HT-29 (cell line): Measurements from ENCODE around the gene KYNU. TPM values are rescaled to one million over a fixed set of nuclear protein-coding genes. Genes with fewer than 3 reads are reported as not detected.
"Not testable (repeated sequence)": the region's sequence is repeated elsewhere in the genome, so short reads cannot be mapped to it uniquely, and the experiment has no call there.

ENCODE experiments used
- DNase-seq: peaks from one replicate; pipeline ENCODE4 v3.0.0-alpha.2; 2015; ENCODE audit warnings: low spot score
- total RNA-seq: library from RNA; depleted of rRNA; stranded (reverse); fragments of >200 nt; shearing (Covaris generic); gene quantifications from 2 replicates; pipeline ENCODE4 v1.2.3, GENCODE V29; 2014

The KYNU gene
- total RNA-seq, 1 experiment from 2014 or later = 1.2 TPM

DNA sequence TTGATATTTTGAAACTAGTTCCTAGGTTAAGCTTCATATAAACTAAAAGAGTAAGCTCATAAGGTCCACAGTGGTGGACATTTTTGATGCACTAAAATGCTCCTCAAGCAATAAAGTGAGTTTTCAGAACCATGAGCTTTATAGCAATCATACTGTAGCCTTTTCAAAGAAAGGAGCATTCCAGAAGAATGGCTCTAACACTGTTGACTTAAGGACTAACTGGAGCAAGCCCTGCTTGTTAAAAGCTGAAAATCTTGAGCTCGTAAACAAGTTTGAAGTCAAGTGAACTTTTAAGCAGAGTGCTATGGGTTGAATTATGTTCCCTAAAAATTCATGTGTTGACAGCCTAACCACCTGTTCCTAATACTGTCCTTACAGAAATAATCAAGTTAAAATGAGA is 38.0 kb downstream of the KYNU start:
- peak; percentile 7 for DNase-seq

DNA sequence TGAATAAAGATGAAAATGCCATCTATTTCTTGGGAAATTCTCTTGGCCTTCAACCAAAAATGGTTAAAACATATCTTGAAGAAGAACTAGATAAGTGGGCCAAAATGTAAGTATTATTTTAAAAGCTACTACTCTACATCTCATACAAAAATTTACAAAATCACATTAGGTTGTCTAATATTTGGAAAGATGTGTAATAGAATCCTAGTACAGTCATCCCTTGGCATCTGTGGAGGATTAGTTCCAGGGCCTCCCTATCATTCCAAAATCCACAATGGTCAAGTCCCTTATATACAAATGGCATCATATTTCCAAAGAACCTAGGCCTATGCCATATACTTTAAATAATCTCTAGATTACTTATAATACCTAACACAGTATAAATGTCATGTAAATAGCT is 41.2 kb downstream of the KYNU start:
- DNase-seq = no peak

DNA sequence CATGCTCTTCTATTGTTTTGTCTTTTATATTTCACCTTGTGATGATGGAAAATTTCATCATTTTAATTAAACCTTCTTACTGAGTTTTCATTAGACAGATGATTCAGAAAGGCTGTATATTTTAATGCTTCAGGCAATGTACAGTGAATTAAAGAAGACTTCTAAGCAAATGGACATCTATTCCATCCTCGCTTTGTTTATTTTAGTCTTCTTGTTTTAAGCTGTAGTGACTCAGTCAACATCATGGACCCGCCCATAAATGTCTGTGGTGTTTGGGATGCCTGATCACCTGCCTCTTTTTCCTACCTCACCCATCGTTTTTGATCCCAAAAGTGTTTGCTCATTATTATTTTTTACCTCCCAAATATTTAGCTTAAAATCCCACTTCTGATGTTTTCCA is 43.1 kb downstream of the KYNU start:
- no peak for DNase-seq

DNA sequence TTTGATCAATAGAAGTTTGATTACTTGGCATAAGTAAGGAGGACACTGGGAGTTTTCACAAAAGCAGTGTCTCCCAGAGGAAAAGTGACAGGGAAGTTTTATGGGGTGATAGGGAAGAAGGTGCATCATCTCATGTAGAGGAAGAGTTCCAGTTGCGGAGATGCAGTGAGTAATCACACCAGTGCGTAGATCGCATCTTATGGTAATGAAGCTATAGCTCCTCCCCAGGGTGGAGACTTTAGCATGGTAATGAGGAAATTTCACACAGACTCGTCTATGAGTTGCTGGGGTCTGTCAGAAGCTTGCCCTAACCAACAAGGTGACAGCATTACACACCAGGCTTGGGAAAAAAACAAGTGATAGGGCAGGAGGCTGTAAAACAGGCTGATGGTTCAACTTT is 49.0 kb downstream of the KYNU start:
- no peak for DNase-seq

DNA sequence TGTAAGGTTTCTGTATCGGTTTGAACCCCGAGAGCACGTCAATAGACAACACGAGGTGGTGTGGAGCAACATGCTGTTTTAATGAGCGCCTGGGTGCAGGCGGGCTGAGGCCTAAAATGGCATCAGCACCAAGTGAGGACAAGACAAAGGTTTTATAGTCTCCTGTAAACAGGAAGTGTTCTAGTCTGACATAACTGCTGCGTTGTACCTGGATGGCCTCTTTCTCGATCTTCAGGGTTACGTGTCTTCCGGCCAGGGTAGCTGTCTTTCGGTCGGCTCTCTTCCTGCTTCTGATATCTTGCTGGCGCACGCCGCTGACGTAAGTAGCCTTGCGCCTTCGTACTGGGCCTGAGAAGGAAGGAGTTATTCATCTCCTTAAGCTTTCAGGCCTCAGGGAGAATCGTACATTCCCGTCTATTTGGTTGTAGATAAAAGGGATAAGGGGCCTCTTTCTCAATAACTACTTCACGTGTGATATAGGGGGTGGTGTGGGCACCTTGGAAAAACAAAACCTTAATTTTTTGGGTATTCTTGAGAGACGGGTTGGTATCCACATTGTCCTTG is 53.5 kb downstream of the KYNU start:
- no peak for DNase-seq

DNA sequence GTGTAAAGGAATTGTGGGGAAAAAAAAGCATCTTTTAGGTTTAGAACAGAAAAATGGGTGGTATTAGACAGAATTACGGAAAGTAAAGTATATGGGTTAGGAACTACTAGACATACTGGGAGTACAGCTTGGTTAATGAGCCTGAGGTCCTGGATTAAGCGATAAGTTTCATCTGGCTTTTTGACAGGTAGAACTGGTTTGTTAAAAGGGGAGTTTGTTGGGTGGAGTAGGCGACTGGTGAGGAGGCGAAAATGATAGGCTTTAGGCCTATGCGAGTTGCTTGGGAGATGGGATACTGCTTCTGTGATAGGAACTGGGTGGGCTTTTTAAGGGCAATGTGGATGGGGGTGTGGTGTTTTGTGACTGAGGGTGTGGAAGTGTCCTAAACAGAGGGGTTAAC is 56.5 kb downstream of the KYNU start:
- DNase-seq = no peak

DNA sequence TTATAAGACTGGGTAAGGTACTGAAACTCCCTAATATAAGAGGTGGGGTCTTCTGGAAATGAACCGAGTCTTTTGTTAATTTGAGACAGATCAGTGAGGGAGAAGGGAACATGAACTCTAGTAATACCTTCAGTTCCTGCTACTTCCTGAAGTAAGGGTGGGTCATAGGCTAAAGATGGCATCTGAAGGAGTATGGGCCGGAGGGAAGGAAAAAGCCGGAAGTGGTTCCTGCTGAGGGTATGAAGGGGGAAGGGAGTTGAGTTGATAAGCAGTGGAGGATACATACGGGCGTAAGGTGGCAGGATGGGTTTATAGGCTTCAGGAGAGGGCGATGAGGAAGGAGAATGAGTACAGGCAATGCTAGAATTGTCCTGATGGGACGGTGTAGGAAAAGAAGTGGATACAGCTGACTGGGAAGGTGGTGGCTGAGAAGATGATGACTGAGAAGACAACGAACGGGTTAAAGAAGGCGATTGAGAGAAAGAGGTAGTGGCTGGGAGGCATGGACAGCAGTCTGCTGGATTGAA is 58.2 kb downstream of the KYNU start:
- no peak for DNase-seq

DNA sequence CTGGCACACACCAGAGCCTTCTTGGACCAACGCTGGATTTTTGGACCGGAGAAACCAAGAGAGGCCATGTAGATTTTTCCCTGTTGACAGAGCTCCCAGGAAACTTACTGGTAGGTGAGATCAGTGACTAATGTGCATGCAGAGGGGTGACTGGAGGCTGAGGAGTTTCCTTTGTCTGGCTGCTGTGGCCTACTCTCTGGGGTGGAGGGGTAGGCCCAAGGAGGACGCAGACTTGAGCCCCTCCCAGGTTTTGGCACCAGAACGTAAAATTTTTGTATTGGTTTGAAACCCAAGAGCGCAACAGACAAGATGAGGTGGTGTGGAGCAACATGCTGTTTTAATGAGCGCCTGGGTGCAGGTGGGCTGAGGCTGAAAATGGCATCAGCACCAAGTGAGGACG is 59.2 kb downstream of the KYNU start:
- no peak for DNase-seq

DNA sequence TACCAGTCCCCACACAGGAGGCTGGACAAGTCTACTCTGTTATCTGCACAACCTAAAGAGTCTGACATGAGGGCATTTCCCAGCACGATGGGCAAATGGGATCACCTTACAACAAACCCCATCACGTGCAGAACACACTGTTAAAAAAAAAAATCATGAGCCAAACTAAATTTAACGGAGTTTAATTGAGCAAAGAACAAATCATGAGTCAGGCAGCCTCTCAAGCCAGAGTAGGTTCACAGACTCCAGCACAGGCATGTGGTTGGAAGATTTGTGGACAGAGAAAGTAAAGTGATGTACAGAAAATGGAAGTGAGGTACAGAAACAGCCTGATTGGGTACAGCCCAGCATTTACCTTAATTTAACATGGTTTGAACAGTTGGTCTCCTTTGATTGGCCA is 59.9 kb downstream of the KYNU start:
- DNase-seq = no peak

DNA sequence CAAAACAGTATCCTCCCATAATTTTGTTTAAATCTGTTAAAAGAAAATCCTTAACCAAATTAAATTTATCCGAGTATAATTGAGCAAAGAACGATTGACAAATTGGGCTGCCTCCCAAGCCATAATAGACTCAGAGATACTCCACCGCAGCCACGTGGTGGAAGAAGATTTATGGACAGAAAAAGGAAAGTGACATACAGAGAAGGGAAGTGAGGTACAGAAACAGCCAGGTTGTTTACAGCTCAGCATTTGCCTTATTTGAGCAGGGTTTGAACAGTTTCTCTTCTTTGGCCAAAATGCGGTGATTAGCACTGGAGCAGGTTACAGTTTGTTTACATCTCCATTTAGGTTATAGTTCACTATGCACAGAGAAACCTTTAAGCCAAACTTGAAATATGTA is 60.8 kb downstream of the KYNU start:
- DNase-seq = no peak

DNA sequence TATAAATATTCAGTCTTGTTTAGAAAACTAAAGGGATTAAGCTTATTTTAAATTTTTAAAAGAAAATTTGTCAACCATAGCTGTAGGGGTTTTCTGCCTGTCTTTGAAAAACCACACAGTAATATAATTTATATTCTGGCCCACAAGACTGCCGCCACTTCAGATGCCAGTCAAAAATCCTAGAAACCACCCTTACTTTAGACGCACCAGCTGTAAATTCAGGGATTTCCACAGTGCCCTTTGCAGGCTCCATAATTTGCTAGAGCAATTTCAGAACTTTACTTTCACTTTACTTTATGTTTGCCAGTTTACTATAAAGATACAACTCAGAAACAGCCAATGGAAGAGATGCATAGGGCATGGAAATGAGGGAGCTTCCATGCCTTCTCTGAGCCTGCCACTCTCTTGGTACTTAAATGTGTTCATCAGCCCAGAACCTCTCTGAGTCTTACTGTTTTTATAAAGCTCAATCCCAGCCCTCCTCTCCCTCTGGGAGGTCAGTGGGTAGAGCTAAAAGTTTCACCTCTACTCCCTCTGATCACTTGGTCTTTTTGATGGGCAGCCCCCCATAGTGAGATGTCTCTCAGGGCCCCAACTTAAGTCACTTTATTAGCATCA is 63.3 kb downstream of the KYNU start:
- no peak for DNase-seq

DNA sequence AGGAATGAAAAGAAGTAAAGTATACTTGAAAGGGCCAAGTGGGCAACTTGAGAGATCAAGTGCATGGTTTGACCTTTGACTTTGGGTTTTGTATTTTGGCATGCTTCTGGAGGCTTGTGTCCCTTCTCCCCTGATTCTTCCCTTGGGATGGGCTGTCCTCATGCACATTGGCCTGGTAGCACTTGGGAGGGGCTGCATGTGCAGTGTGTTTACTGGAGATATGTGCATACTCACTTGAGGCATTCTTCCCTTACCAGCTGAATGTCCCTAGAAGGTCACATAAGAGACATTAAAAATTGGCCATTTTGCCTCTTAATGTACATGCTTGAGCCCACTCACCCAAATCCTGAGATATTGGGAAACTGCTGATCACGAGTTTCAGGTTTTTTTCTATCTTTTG is 65.2 kb downstream of the KYNU start:
- no peak for DNase-seq

DNA sequence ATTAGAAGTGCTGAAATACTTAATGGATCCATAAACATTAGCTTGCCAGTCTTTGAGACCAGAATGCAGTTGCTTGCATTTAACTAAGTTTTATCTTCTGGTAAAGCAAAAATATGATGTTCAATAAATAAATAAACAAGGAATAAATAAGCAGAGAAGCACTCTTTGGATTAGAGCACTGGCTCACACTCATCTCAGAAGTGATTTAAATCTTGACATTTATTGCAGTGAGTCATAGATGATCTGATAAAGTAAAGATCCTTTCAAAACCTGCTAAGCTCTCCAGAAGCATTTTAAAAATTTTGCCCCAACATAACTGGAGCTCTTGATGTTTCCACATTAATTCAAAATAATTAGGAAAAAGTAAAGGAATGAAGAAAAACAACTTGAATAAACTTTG is 66.8 kb downstream of the KYNU start:
- DNase-seq = peak; percentile 79

DNA sequence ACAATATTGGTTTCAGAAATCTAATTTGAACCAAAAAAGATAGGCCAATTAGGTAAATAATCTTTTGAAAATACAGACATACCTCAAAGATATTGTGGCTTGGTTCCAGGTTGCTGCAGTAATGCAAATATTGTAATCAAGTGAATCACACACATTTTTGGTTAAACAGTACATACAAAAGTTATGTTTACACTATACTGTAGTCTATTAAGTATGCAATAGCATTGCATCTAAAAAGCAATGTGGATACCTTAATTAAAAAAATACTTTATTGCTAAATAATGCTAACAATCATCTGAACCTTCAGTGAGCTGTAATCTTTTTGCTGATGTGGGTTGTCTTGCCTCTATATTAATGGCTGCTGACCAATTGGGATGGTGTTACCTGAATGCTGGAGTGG is 67.3 kb downstream of the KYNU start:
- no peak for DNase-seq

DNA sequence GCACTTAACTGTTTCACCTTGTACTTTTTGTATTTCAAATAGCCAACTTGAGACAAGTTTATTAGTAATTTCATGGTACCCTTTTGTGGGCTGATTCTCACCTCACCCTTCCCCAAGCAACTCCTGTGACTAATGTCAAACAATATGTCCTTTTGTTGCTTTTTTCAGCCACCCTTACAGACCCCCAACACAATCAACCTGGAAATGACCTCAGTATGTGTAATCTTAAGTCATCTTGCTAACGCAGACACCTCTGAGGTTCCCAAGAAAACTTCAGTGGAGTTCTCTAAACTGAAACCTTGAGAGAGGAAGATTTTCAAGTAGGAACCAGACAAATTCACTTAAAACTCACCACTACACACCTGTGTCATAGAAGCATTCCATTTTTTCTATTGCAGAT is 69.5 kb downstream of the KYNU start:
- no peak for DNase-seq

DNA sequence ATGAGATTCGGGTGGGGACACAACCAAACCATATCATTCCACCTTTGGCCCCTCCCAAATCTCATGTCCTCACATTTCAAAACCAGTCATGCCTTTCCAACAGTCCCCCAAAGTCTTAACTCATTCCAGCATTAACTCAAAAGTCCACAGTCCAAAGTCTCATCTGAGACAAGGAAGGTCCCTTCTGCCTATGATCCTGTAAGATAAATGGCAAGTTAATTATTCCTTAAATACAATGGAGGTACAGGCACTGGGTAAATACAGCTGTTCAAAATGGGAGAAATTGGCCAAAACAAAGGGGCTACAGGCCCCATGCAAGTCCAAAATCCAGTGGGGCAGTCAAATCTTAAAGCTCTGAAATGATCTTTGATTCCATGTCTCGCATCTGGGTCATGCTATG is 71.3 kb downstream of the KYNU start:
- DNase-seq = not testable (repeated sequence)

DNA sequence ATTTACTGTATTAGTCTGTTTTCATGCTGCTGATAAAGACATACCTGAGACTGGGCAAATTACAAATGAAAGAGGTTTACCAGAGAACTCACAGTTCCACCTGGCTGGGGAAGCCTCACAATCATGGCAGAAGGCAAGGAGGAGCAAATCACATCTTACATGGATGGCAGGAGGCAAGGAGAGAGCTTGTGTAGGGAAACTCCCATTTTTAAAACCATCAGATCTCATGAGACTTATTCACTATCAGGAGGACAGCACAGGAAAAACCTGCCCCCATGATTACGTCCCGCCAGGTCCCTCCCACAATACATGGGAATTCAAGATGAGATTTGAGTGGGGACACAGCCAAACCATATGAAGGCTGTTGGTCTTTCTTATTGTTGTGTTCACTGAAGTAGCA is 72.9 kb downstream of the KYNU start:
- DNase-seq = not testable (repeated sequence)

DNA sequence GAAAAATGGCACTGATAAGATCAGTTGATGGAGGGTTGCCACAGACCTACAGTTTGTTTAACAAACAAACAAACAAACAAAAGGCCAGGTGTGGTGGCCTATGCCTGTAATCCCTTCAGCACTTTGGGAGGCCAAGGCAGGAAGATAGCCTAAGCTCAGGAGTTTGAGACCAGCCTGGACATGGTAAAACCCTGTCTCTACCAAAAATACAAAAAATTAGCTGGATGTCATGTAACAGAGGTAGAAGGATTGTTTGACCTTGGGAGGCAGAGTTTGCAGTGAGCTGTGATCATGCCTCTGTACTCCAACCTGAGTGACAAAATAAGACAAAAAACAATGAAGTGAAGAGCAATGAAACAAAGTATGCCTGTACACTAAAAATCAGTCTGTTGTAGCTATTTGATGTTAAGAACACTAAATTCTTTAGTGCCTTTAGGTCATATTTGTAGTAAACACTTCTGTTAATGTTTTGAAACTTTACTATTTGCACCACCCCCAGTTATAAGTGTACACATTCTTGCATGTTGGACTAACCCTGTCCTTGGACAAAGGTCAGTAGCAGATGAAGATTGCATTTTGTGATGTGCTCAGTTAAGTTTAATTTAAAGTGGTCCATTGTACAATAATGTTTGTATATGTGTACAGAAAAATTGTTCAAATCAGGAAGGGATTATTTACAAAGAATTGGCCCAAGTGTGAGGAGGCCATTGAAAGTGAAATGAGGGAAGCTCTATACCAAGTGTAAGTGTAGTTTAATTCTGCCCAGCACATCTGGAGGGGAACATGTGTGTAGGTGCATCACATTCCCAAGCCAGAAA is 73.9 kb downstream of the KYNU start:
- no peak for DNase-seq

DNA sequence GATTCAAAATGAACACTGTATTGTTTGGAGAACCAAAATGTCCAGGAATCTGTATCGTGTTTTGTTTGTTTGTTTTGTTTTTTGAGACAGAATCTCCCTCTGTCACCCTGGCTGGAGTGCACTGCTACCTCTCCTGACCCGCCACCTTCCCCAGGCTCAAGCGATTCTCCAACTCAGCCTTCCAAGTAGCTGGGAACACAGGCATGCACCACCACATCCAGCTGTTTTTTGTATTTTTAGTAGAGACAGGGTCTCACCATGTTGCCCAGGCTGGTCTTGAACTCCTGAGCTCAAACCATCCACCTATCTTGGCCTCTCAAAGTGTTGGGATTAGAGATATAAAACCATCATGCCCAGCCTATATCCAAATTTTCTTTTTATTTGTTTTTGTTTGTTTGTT is 74.6 kb downstream of the KYNU start:
- DNase-seq = no peak

DNA sequence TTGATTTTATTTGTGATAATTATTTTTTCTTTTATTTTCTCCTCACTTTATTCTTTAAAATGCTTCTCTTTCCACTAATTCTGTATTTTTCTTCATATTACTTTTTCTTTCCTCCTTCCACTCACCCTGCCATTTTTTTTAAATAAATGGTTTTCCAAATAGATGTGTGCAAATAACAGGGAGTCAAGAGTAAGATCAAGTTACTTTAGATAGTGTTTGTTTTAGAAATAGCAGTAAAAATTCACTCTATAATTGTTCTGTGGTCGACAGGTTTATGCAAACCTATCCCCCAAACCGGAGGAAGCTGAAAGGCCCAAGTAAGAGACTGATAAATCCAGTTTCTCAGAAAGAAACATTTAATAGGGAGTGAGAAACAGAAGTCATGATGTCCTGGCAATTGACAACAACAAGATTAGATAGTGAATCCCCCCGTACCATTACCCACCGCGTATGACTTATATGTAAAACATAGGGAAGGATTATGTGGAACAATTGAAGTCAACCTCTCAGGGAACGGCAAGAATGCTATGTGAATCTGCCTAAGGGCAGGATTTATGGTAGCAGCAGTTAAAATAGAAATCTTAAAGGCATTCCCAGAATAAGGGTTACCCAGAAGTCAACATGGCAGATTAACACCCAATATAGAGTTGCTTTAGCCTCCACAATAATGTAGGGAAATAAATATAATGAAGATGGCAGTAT is 75.5 kb downstream of the KYNU start:
- DNase-seq = no peak

DNA sequence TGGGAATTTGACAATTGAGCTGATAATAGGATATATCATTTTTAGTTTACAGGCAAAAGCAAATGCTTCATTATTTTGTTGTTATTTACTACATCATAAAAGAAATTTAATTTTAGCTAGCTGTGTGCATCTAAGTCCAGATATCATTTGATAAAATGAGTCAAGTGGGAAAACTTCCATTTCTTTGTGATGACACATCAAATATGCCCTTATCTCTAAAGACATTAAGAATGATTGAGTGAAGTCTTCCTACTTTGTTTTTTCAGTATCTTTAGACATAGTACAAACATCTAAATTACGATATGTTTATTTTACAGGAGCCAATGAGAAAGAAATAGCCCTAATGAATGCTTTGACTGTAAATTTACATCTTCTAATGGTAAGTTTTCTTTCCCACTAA is 77.0 kb downstream of the KYNU start:
- no peak for DNase-seq

DNA sequence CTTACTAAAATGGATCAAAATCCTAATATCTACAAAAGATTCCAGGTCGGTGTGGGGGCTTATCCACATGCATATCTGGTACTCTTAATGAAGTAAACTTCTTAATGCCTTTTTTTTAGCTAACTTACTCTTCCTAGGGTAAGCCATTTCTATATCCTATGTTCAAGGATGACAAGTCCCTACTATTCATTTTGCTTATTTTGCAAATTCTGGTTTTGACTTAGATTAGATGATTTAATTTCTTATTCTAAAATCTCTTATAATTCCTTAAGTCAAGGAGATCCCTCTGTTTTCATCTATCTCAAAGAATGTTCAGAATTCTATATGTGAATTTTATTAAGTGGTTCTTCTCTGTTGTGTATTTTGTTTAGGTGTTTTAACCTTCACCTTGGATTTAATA is 79.7 kb downstream of the KYNU start:
- no peak for DNase-seq
